GM18511 (cell line): ENCODE results near the gene PLSCR1.
"Not testable (repeated sequence)": the region's sequence is repeated elsewhere in the genome, so short reads cannot be mapped to it uniquely, and the experiment has no call there.

ENCODE experiments used
- ATAC-seq: cut with Tn5 transposase; IDR thresholded peaks from one replicate; pipeline ENCODE4 v1.9.1; 2021; ENCODE audit warnings: mild to moderate bottlenecking, moderate library complexity; ENCODE audit not compliant: unreplicated experiment

PLSCR1 gene

GRCh38 chr3:146476094-146476740 is 68.2 kb downstream of the PLSCR1 start:
- ATAC-seq, result no peak

- not testable (repeated sequence) for ATAC-seq
Measured at GRCh38 chr3:146474976-146475375, 69.4 kb downstream of the PLSCR1 start.

- no peak for ATAC-seq
Measured at GRCh38 chr3:146473726-146474125, 70.7 kb downstream of the PLSCR1 start.

GRCh38 chr3:146472611-146473010 is 71.8 kb downstream of the PLSCR1 start:
- no peak for ATAC-seq

GRCh38 chr3:146471012-146471411 is 73.4 kb downstream of the PLSCR1 start:
- no peak for ATAC-seq

GRCh38 chr3:146470425-146470990 is 73.9 kb downstream of the PLSCR1 start:
- ATAC-seq, result no peak

GRCh38 chr3:146469150-146470017 is 75.0 kb downstream of the PLSCR1 start, which contains the start of gene PLSCR2:
PLSCR2 (minus strand) TSS chr3:146469561; CDS start chr3:146459904, 9,657 bp downstream.
- ATAC-seq, result peak; percentile 97

- no peak for ATAC-seq
Measured at GRCh38 chr3:146468671-146469149, 75.7 kb downstream of the PLSCR1 start.

GRCh38 chr3:146468234-146468633 is 76.2 kb downstream of the PLSCR1 start:
- no peak for ATAC-seq

GRCh38 chr3:146466604-146467003 is 77.8 kb downstream of the PLSCR1 start:
- ATAC-seq, result no peak

- ATAC-seq, result no peak
Measured at GRCh38 chr3:146465693-146466465, 78.5 kb downstream of the PLSCR1 start.
